ENCODE measurements around the gene KCNH6.

KCNH6 gene

GRCh38 chr17:63592797-63593196 lies 69.6 kb downstream of the KCNH6 start:
- no peak for TF ChIP-seq GATA2 (IDR thresholded peaks at IDR 0.05; ENCODE audit: low read depth, low read length)
- TF ChIP-seq GATA3 (IDR thresholded peaks at IDR 0.05; ENCODE audit: low read depth, low read length), result no peak

GRCh38 chr17:63595132-63595531 lies 72.0 kb downstream of the KCNH6 start:
- TF ChIP-seq GATA2 (IDR thresholded peaks at IDR 0.05; ENCODE audit: low read depth, low read length) (no peak), GATA3 (IDR thresholded peaks at IDR 0.05; ENCODE audit: low read depth, low read length) (no peak)
